CD14-positive monocyte (primary cell): Measurements from ENCODE around the gene GALNT1. TPM values are rescaled to one million over a fixed set of nuclear protein-coding genes. Genes with fewer than 3 reads are reported as not detected.
A peak's percentile ranks its signal among the peaks of the same experiment; 100 is the strongest.

Source experiments
- DNase-seq, 3 donors: peaks; one replicate each; pipeline ENCODE4 v3.0.0-alpha.2; 2011 to 2022
- H2AFZ ChIP-seq: 2 replicates; pipeline ENCODE4 v1.6.0; 2012; ENCODE audit warnings: mild to moderate bottlenecking, low read depth, low read length, inconsistent platforms; ENCODE audit not compliant: insufficient read depth, poor library complexity, severe bottlenecking
- H3K27ac ChIP-seq, 2 donors: 1 replicate in 1 of 2; 2 replicates in 1 of 2; pipeline ENCODE4 v1.5.1; 2012 to 2013; ENCODE audit warnings: low read length in 2 of 2, control low read depth in 1 of 2, inconsistent platforms in 1 of 2, low read depth in 1 of 2, mild to moderate bottlenecking in 1 of 2
- H3K27me3 ChIP-seq, 2 donors: one replicate each; pipeline versions ENCODE4 v1.6.0 to v1.6.1; 2011 to 2013; ENCODE audit warnings: low read length in 2 of 2; ENCODE audit not compliant: control insufficient read depth in 2 of 2, insufficient read depth in 2 of 2
- H3K36me3 ChIP-seq, 2 donors: replicated peaks in 1 of 2; 1 replicate in 1 of 2; 2 replicates in 1 of 2; pipeline versions ENCODE4 v1.5.1 to v1.6.1; 2012 to 2013; ENCODE audit warnings: low read length in 2 of 2, control low read depth in 1 of 2, inconsistent platforms in 1 of 2, mild to moderate bottlenecking in 1 of 2; ENCODE audit not compliant: insufficient read depth in 2 of 2, control insufficient read depth in 1 of 2
- H3K4me1 ChIP-seq, 2 donors: 1 replicate in 1 of 2; 2 replicates in 1 of 2; pipeline versions ENCODE4 v1.5.1 to v1.6.1; 2012 to 2013; ENCODE audit warnings: low read length in 2 of 2, control low read depth in 1 of 2, inconsistent platforms in 1 of 2, mild to moderate bottlenecking in 1 of 2, moderate library complexity in 1 of 2; ENCODE audit not compliant: insufficient read depth in 2 of 2, control insufficient read depth in 1 of 2
- H3K4me2 ChIP-seq: replicated peaks from 2 replicates; pipeline ENCODE3; 2012; ENCODE audit warnings: low read length, moderate library complexity, mild to moderate bottlenecking; ENCODE audit not compliant: poor library complexity, severe bottlenecking; ENCODE audit errors: extremely low read depth
- H3K4me3 ChIP-seq, 3 experiments: fragments of 200-600 bp in 1 of 3; sonication (generic) in 1 of 3; replicated peaks in 1 of 3; 1 replicate in 2 of 3; 2 replicates in 1 of 3; pipeline ENCODE4 v1.5.1; 2011 to 2013; ENCODE audit warnings: low read length in 3 of 3, mild to moderate bottlenecking in 3 of 3, control low read depth in 2 of 3, low read depth in 2 of 3, inconsistent platforms in 1 of 3, moderate library complexity in 1 of 3
- H3K79me2 ChIP-seq: 2 replicates; pipeline ENCODE4 v1.6.0; 2012; ENCODE audit warnings: mild to moderate bottlenecking, control low read depth, inconsistent platforms, low read length, moderate library complexity; ENCODE audit not compliant: insufficient read depth
- H3K9ac ChIP-seq: 2 replicates; pipeline ENCODE4 v1.6.0; 2017; ENCODE audit warnings: low read length, mild to moderate bottlenecking; ENCODE audit not compliant: insufficient read depth, poor library complexity, severe bottlenecking
- H3K9me3 ChIP-seq, 2 donors: replicated peaks in 1 of 2; 1 replicate in 1 of 2; 2 replicates in 1 of 2; pipeline versions ENCODE4 v1.5.1 to v1.6.1; 2012 to 2013; ENCODE audit warnings: low read length in 2 of 2, control low read depth in 1 of 2; ENCODE audit not compliant: control insufficient read depth in 1 of 2, insufficient read depth in 1 of 2
- H4K20me1 ChIP-seq: 2 replicates; pipeline ENCODE4 v1.6.0; 2012; ENCODE audit warnings: mild to moderate bottlenecking, low read length, control low read depth, moderate library complexity; ENCODE audit not compliant: insufficient read depth
- H3K27ac Mint-ChIP-seq, 7 donors: one replicate each; pipeline ENCODE4 v1.8.0; 2020; ENCODE audit warnings: mild to moderate bottlenecking in 7 of 7, mixed read lengths in 7 of 7, moderate library complexity in 6 of 7, inconsistent platforms in 2 of 7
- H3K27me3 Mint-ChIP-seq, 3 donors: one replicate each; pipeline ENCODE4 v1.8.0; 2021 to 2022; ENCODE audit warnings: low read depth in 3 of 3, mild to moderate bottlenecking in 3 of 3, mixed read lengths in 3 of 3, moderate library complexity in 3 of 3, inconsistent platforms in 1 of 3
- H3K36me3 Mint-ChIP-seq, 2 donors: one replicate each; pipeline ENCODE4 v1.8.0; 2020; ENCODE audit warnings: mixed read lengths in 2 of 2, inconsistent platforms in 1 of 2, mild to moderate bottlenecking in 1 of 2
- H3K4me1 Mint-ChIP-seq: one replicate; pipeline ENCODE4 v1.8.0; 2020; ENCODE audit warnings: mild to moderate bottlenecking, mixed read lengths
- H3K4me3 Mint-ChIP-seq, 2 donors: one replicate each; pipeline ENCODE4 v1.8.0; 2020; ENCODE audit warnings: mild to moderate bottlenecking in 2 of 2, mixed read lengths in 2 of 2, moderate library complexity in 1 of 2
- H3K9me3 Mint-ChIP-seq, 7 donors: one replicate each; pipeline ENCODE4 v1.8.0; 2020 to 2022; ENCODE audit warnings: mixed read lengths in 7 of 7, mild to moderate bottlenecking in 6 of 7, moderate library complexity in 6 of 7, inconsistent platforms in 2 of 7
- WGBS: methylation state at CpG from one replicate; pipeline ENCODE4 v1.1.5; 2013; ENCODE audit warnings: missing lambda C conversion rate; ENCODE audit not compliant: insufficient coverage; 5-methylcytosine and 5-hydroxymethylcytosine counted together
- intact Hi-C, 2 donors: fragments of 100-400 bp; cut with micrococcal nuclease; formaldehyde crosslinking; loops; one replicate each; pipeline versions ENCODE4 v1.15.0 to v1.15.1; 2023
- polyA plus RNA-seq, 3 donors: library from polyadenylated mRNA; depleted of rRNA in 1 of 3; unstranded in 2 of 3; stranded (reverse) in 1 of 3; fragments of 300-500 nt in 2 of 3; fragments of >200 nt in 1 of 3; fragmentation: Illumina TruSeq in 2 of 3; gene quantifications; 1 replicate in 2 of 3; 2 replicates in 1 of 3; pipeline ENCODE4 v1.2.3, GENCODE V29; 2012 to 2021
- TF ChIP-seq, protein P1 (sequence below): fragments of 200-600 bp; IDR thresholded peaks from one replicate; pipeline ENCODE4 v1.8.0; 2022; ENCODE audit warnings: antibody characterized with exemption, mild to moderate bottlenecking

GALNT1 gene
- polyA plus RNA-seq, 3 donors = 16.8 to 58.5 (median 22.9) TPM

DNA sequence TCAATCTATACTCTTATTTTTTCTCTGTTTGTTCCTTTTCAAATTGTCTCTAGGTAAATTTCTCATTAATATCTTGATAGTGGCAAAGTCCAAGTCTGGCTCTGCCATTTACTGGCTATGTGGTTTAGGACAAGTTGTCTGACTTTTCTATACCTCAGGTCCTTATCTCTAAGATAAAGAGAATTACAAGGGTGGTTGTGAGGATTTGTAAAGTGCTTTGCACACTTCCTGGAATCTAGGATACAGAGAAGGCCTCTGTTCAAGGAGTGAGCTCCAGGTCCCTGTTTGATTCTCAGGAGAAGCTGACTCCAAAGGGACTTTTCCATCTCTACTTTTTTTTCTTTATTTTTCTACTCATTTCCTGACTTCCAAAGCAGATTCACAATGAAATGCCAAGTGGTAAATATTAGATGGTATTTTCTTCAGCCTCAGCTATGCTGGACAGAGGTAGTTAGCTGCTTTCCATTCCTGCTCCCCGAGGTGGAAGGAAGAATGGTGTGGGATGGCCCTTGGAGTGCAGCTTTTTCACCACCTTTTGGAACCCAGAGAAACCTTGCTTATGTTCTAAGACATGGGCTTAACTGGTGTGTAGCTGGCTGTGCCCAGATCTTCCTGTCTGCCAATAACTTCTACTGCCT, 90.5 kb downstream of the GALNT1 start:
- TF ChIP-seq, protein P1, sequence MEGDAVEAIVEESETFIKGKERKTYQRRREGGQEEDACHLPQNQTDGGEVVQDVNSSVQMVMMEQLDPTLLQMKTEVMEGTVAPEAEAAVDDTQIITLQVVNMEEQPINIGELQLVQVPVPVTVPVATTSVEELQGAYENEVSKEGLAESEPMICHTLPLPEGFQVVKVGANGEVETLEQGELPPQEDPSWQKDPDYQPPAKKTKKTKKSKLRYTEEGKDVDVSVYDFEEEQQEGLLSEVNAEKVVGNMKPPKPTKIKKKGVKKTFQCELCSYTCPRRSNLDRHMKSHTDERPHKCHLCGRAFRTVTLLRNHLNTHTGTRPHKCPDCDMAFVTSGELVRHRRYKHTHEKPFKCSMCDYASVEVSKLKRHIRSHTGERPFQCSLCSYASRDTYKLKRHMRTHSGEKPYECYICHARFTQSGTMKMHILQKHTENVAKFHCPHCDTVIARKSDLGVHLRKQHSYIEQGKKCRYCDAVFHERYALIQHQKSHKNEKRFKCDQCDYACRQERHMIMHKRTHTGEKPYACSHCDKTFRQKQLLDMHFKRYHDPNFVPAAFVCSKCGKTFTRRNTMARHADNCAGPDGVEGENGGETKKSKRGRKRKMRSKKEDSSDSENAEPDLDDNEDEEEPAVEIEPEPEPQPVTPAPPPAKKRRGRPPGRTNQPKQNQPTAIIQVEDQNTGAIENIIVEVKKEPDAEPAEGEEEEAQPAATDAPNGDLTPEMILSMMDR = no peak
- H3K79me2 ChIP-seq = no peaks in the 10 kb centered on the region
- H3K9me3 ChIP-seq = no peaks in the 10 kb centered on the region
- intact Hi-C loops = no loop called here
- H2AFZ ChIP-seq = no peak overlapping the region
- Mint-ChIP-seq H3K4me3 (no peak overlapping the region), H3K9me3 (no peaks in the 10 kb centered on the region), H3K27ac (peak overlapping the region in 2 of 7 donors; percentile 8 to 39), H3K4me1 (no peaks in the 10 kb centered on the region), H3K27me3 (no peaks in the 10 kb centered on the region), H3K36me3 (peaks cover 23 to 28% of the 10 kb centered on the region in 2 donors)
- H4K20me1 ChIP-seq = no peaks in the 10 kb centered on the region
- no peak overlapping the region for H3K9ac ChIP-seq
- peaks cover 0 to 12% of the 10 kb centered on the region in 2 donors for H3K36me3 ChIP-seq
- no peak for DNase-seq
- H3K27me3 ChIP-seq = no peaks in the 10 kb centered on the region
- H3K4me2 ChIP-seq = no peak overlapping the region
- no peak overlapping the region for H3K4me3 ChIP-seq
- no peaks in the 10 kb centered on the region for H3K4me1 ChIP-seq
- H3K27ac ChIP-seq = no peak overlapping the region
- WGBS = no CpG with 5 or more reads among the region's 1 CpG

DNA sequence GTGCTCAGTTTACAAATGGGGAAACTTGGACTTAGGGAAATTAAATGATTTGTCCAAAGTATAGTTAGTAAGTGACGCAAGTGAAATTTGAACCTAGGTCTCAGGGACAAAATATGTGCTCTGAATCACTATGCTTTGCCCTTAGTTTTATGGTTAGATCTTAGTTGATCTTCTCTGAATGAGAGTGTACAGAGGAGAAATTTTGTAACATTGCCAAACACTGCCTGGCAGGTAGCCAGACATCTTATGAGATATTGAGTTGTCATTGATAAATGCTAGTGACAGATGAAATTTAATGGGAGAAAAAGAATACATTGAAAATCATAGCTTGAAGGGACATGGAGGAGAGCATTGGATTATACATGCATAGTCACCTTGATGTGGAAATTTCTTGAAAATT, 91.4 kb downstream of the GALNT1 start:
- Mint-ChIP-seq H3K4me1 (no peaks in the 10 kb centered on the region), H3K36me3 (peaks cover 19 to 21% of the 10 kb centered on the region in 2 donors), H3K9me3 (no peaks in the 10 kb centered on the region), H3K27me3 (no peaks in the 10 kb centered on the region), H3K4me3 (no peak overlapping the region), H3K27ac (no peak overlapping the region)
- Histone ChIP-seq H2AFZ (no peak overlapping the region), H3K4me1 (no peaks in the 10 kb centered on the region), H3K9me3 (no peaks in the 10 kb centered on the region), H3K79me2 (no peaks in the 10 kb centered on the region), H3K36me3 (peaks cover 0 to 9% of the 10 kb centered on the region in 2 donors), H3K4me3 (no peak overlapping the region), H4K20me1 (no peaks in the 10 kb centered on the region), H3K4me2 (no peak overlapping the region), H3K9ac (no peak overlapping the region), H3K27ac (no peak overlapping the region), H3K27me3 (no peaks in the 10 kb centered on the region)
- no peak for DNase-seq
- intact Hi-C loops = no loop called here
- TF ChIP-seq, protein P1 = no peak
- WGBS = 100% methylated on average over 1 of the region's 1 CpG
